ENCODE results near the gene DLG5. TPM values are rescaled to one million over a fixed set of nuclear protein-coding genes. Genes with fewer than 3 reads are reported as not detected.
A peak's percentile ranks its signal among the peaks of the same experiment; 100 is the strongest.

The DLG5 gene
- total RNA-seq, 3 donors from 2014 or later: 28.9 to 78.3 (median 35.1) TPM

DNA sequence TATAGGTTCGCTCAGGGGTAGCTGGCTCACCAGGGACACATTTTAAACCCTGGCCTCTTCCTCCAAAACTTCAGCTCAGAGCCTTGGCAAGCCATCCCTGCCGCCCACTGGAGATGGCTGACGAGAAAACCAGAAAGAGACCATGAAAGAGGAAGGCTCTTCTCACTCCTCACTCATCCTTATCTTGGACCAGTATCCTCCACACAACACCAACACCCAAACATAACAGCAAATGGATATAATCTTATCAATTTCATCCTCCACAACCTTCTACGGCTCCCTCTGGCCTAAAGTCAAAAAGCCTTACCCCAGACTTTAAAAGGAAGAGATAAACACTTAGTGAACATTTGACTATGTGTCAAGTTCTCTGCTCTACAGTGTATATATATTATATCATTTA lies 26.9 kb downstream of the DLG5 start:
- intact Hi-C loops (cut with DNase I, micrococcal nuclease): no loop called here
- no peak for TF ChIP-seq CTCF (IDR thresholded peaks at IDR 0.05)
- H3K4me3 ChIP-seq: no peak overlapping the region
- H3K36me3 ChIP-seq (ENCODE audit: low read depth): no peaks in the 10 kb centered on the region
- H3K4me1 ChIP-seq (ENCODE audit: low read depth): peaks cover 35% of the 10 kb centered on the region
- DNase-seq (no peak), ATAC-seq (no peak)
- no peaks in the 10 kb centered on the region for H3K9me3 ChIP-seq

GRCh38 chr10:77899080-77899477 lies 27.5 kb downstream of the DLG5 start:
- intact Hi-C loops (cut with DNase I, micrococcal nuclease): no loop called here
- ATAC-seq (peak; percentile 94), DNase-seq (peak; percentile 78 to 86 (median 81))
- H3K4me1 ChIP-seq (ENCODE audit: low read depth): peaks cover 35% of the 10 kb centered on the region
- no peaks in the 10 kb centered on the region for H3K36me3 ChIP-seq (ENCODE audit: low read depth)
- TF ChIP-seq CTCF (IDR thresholded peaks at IDR 0.05): no peak
- H3K9me3 ChIP-seq: no peaks in the 10 kb centered on the region
- no peak overlapping the region for H3K4me3 ChIP-seq

DNA sequence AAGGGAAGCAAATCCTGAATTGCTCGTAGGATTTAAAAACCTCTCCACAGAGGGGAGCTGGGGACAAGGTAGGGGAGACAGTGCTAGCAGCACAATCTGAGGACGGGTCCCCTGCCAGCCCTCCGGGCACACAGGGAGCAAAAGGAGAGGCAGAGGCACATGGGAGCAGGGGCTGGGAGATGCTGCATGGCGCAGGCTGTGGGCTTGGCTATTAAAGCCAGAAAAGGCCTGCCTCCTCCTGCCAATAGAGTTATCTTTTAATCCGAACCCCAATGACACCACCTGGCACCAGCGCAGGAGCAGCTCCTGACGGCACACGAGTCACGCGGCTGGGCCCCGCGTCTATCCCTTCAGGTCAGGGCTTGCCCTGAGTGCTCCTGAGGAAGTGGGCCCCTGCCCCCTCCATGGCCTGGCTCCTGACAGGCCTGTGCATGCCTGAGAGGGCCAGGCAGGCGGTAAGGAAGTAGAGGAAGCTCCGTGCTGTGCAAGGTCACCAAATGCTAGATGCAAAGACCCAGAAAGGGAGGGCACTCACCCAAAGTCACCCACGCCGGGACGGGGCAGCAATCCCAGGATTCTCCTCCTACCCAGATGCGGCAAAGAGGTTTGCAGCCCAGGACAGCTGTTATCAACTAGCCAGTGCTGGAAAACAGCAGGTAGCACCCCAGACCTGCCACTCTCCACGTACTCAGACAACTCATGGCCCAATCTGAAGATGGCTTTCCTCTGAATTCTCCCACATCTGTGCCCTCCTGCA lies 28.1 kb downstream of the DLG5 start:
- H3K4me3 ChIP-seq: no peak overlapping the region
- no peak for TF ChIP-seq CTCF (IDR thresholded peaks at IDR 0.05)
- H3K9me3 ChIP-seq: no peaks in the 10 kb centered on the region
- peaks cover 35% of the 10 kb centered on the region for H3K4me1 ChIP-seq (ENCODE audit: low read depth)
- peak; percentile 59 for ATAC-seq
- no peaks in the 10 kb centered on the region for H3K36me3 ChIP-seq (ENCODE audit: low read depth)
- peak in 1 of 3 donors; percentile 55 for DNase-seq
- intact Hi-C loops (cut with DNase I, micrococcal nuclease): no loop called here

GRCh38 chr10:77896058-77896457 lies 30.5 kb downstream of the DLG5 start:
- intact Hi-C loops (cut with DNase I, micrococcal nuclease): no loop called here
- ATAC-seq: no peak
- no peaks in the 10 kb centered on the region for H3K9me3 ChIP-seq

GRCh38 chr10:77894058-77894457 lies 32.5 kb downstream of the DLG5 start:
- Histone ChIP-seq H3K4me1 (ENCODE audit: low read depth) (peaks cover 29% of the 10 kb centered on the region), H3K4me3 (no peak overlapping the region), H3K36me3 (ENCODE audit: low read depth) (no peaks in the 10 kb centered on the region), H3K9me3 (no peaks in the 10 kb centered on the region)
- TF ChIP-seq CTCF (IDR thresholded peaks at IDR 0.05): no peak
- intact Hi-C loops (cut with DNase I, micrococcal nuclease): no loop called here
- ATAC-seq (no peak), DNase-seq (no peak)

More at GRCh38 chr10:77896058-77896457, 30.5 kb downstream of the DLG5 start:
- Histone ChIP-seq H3K36me3 (ENCODE audit: low read depth) (no peaks in the 10 kb centered on the region), H3K4me1 (ENCODE audit: low read depth) (peaks cover 31% of the 10 kb centered on the region), H3K4me3 (no peak overlapping the region)
- no peak for DNase-seq
- TF ChIP-seq CTCF (IDR thresholded peaks at IDR 0.05): no peak

Data from mucosa of descending colon (tissue), 3 donors.